ENCODE data around the gene PHLDA3.

The PHLDA3 gene

DNA sequence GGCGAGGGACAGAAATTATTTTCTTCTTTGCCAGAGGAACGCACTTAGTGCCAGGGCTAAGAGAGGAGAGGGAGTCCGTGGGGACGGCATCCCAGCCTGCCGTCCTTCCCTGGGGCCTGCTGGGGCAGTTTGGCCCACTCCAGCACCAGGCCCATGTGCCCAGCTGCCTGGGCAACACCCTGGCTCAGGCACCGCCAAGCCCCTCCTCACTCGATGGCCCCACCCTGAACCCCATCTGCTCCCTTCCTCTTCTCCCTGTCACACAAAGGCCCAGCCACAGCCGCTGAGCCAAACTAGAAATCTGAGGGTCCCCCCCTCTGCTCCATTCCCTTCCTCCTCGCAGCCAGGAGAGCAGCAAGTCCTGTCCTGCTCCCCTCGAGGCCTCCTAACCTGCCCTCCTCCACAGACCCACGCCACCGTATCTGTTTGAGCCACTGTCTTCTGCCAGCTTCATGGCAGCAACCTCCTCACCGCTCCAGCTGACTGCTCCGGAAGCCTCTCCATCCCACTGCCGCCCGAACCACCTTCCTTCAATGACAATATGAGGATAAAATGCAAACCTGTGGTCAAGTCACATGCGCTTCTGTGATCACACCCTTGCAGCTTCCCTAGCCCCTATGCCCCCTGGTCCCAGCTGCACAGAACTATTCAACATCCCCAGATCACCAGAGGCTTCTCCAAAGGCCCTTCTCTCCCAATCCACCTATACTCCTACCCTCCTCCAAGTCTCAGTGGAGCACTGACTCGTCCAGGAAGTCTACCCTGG is 39.1 kb downstream of the PHLDA3 start:
- no peak for DNase-seq (ENCODE audit: low read depth)

DNA sequence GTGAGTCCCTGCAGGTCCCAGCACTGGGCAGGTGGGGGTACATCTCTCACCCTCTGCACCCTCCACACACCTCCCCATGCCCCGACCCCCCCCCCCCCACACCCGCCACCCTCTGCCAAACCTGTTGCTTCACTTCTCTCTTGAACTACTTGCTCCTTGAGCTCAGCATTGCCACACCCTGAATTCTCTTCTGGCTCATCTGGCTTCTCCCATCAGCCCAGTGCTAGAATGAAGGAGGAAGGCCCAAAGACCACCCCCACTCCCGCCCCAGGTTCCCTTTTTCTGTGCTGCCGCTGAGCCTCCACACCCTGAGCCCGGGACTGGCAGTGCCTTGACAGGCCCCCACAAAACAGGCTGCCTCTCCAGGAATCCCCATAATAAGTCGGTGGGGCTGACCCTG is 41.0 kb downstream of the PHLDA3 start:
- no peak for DNase-seq (ENCODE audit: low read depth)

- no peak for DNase-seq (ENCODE audit: low read depth)
Observed at GRCh38 chr1:201426479-201427310, 42.3 kb downstream of the PHLDA3 start.

- no peak for DNase-seq (ENCODE audit: low read depth)
Observed at GRCh38 chr1:201424146-201424545, 44.8 kb downstream of the PHLDA3 start.

- DNase-seq (ENCODE audit: low read depth), result no peak
Observed at GRCh38 chr1:201423655-201424054, 45.3 kb downstream of the PHLDA3 start.

DNA sequence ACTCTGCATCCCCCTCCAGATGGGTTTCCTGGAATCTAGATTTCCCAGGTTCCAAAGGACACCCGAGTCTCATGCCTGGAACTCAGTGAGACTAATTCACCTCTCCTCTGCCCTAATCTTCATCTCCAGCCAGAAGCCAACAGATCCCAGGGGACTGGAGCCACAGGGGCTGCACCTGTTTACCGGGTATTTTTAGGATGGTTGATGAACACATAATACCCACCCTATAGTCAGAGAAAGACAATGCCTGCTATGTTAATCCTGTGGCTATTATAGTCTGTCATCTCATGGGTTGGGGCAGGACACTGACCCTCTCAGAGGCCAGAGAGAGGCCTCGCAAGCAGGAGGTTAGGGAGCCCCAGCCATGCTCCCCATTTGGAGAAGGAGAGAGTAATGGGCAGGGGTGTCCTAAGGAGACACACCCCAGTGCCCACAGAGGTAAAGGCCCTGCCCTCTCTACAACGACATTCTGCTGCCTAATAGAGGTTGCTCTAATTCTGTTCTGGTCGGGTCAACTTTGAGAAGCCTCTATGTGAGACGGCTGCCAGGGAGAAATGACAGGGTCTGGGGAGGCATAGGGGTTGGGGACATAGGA is 46.5 kb downstream of the PHLDA3 start:
- no peak for DNase-seq (ENCODE audit: low read depth)

DNA sequence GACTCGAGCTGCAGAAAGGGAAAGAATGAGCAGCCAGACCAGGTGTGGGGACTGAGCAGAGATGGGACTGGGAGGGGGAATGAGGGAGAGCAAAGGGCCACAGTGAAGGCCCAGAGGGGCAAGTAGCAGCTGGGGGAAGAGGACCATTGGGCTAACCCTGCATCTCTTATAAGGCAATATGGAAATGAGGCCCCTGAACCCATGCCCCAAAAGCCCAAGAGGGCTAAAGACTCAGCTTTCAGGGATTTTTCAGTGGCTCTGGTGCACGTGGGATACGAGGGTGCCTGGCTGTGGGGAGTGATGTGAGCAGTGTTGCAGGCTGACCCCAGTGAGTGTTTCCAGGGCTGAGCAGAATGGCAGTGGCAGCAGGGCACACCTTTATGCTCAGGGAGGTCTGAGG is 47.0 kb downstream of the PHLDA3 start:
- DNase-seq (ENCODE audit: low read depth), result no peak

- no peak for DNase-seq (ENCODE audit: low read depth)
Observed at GRCh38 chr1:201421041-201421440, 47.9 kb downstream of the PHLDA3 start.

DNA sequence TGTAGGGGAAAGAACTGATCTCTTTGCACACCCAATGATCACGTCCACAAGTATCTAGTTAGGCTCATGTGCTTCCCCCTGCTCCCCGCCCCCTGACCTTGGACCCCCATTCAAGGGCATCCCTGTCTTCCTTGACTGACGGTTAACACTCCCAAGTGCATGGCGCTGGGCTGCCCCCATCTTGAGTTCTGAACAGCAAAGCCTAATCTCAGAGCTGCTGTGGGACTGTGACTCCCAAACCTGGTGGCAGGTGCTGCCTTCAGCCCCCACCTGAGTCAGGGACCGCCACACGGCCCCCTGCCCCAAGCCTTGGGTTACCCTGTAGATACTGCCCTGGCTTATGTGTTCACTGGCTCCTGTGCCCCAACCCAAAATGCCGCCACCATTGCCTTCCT is 48.4 kb downstream of the PHLDA3 start:
- DNase-seq (ENCODE audit: low read depth), result no peak

DNA sequence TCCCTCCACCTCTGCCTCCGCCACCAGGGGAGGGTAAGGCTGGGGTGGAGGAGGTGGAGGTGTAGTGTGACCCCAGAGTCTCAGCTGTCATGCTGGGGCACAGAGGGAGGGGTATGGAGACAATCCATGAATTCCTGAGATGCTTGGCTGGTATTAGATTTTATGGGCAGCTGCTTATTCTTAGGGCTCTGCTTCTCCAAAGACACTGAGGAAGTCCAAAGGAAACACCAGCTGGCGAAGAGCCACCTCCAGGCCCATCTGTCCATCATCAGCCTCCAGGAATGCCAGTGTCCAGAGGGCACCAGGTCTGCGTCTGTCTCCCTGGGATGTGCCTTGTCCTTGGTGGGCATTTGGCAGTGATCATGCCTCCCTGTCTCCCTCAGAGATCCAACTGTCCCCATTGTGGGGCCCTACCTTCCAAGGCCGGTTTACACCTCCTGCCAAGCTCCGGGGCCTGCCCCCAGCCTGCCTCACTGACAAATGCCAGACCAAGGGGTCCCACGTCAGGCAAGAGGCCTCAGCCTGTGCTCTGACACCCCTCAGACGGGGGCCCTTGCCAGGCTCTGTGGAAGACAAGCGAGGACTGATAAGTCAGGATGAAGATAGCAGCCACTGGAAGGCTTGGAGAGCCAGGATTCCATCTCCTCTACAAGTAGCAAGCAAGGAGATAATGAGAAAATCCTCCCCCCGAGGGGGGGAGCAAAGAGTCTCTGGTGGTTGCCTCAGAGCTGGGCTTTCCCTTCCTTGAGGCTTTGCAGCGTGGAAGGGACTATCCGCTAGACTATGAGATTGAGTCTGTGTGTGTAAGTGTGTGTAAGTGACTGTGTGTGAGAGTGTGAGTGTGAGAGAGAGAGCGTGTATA is 49.0 kb downstream of the PHLDA3 start:
- no peak for DNase-seq (ENCODE audit: low read depth)

- no peak for DNase-seq (ENCODE audit: low read depth)
Observed at GRCh38 chr1:201419256-201419655, 49.7 kb downstream of the PHLDA3 start.

DNA sequence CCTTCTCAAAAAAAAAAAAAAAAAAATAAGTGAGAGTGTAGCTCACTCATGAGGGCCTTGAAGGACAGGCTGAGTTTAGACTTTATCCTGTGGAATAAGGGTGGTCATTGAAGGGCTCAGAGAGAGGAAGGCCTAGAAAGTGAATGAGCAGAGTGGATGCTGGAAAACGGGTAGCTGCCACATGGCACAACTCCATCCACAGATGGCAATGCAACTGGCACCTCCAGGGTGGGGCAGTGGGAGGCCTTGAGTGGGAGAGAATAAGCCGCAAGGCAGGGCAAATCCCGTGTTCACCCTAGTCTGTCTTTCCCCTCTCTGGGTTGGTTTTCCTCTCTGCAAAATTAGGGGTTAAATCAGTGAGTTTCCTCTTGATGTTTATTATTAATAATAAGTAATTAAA is 50.5 kb downstream of the PHLDA3 start:
- DNase-seq (ENCODE audit: low read depth), result no peak

All from ELR (cell line).